ENCODE measurements around the gene MRTFA.
"Not testable (repeated sequence)": the region's sequence is repeated elsewhere in the genome, so short reads cannot be mapped to it uniquely, and the experiment has no call there.

MRTFA gene

GRCh38 chr22:40519284-40519947 is 117.1 kb downstream of the MRTFA start:
- DNase-seq: no peak

DNA sequence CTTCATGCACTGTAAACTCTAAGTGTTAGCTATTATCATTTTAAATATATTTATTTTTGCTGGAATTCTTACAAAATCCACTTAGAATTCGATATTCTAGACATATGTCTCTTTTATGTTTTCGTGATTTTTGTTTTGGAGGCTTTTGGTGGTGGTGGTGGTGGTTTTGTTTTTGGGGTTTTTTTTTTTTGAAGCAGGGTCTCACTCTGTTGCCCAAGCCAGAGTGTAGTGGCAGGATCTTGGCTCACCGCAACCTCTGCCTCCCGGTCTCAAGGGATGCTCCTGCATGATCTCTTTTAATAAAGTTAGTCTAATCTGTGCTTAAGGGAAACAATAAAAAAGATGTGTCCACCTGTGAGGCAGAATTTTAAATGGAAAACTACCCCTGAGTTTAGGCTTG is 117.7 kb downstream of the MRTFA start:
- no peak for DNase-seq

- DNase-seq: no peak
Measured at GRCh38 chr22:40517631-40518030, 118.9 kb downstream of the MRTFA start.

GRCh38 chr22:40516416-40516815 is 120.1 kb downstream of the MRTFA start:
- DNase-seq: no peak

- DNase-seq: peak; percentile 99
Measured at GRCh38 chr22:40512426-40513136, 123.9 kb downstream of the MRTFA start.

- DNase-seq: no peak
Measured at GRCh38 chr22:40511604-40512003, 124.9 kb downstream of the MRTFA start.

DNA sequence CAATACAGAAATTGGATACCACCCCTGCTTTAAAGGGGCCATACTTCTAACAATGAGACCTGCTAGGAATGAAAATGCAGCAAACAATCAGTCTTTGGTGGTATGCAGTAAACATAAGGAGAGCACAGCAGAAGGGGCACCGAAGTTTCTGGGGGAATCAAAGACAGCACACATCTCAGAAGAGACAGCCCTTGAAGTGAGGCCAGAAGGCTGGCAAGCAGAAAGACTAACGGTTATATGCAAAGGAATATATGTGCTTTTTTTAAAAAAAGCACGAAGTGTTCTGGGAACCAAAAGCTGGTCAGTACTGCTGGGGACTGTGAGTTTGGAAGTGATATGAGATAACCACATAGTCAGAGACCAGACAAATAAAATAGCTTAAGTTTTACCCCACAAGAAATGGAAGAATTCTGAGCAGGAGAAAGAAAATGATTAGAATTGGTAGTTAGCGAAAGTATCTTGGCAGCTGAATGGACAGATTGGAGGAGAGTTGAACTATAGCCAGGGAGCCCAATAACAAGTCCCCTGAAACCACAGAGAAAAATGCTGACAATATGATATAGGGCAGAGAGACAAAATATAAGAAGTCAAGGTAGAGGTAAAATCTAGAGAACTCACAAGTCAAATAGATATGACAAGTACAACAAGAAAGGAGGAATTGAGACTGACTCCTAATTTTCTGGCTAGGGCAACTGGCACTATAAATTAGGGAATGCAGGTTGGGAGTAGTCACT is 125.7 kb downstream of the MRTFA start:
- DNase-seq: no peak

GRCh38 chr22:40509401-40510134 is 127.0 kb downstream of the MRTFA start:
- peak; percentile 90 for DNase-seq

GRCh38 chr22:40508046-40508445 is 128.5 kb downstream of the MRTFA start:
- DNase-seq: not testable (repeated sequence)

- DNase-seq: no peak
Measured at GRCh38 chr22:40507491-40507890, 129.0 kb downstream of the MRTFA start.

DNA sequence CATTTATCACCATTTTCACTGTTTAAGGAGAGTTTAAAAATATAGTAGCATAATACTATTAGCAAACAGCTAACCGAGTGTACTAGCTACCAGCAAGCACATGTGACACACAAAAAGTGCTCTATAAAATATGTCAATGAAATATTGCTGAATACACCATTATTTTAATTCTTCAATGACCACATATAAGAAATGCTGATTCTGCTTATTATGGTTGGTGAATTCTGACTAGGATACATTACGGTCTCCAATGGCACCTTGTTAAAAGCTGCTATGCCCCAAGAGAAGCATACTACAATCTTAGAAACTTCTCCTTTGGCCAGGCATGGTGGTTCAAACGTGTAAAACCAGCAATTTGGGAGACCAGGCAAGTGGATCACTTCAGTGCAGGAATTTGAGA is 129.8 kb downstream of the MRTFA start:
- DNase-seq: no peak

DNA sequence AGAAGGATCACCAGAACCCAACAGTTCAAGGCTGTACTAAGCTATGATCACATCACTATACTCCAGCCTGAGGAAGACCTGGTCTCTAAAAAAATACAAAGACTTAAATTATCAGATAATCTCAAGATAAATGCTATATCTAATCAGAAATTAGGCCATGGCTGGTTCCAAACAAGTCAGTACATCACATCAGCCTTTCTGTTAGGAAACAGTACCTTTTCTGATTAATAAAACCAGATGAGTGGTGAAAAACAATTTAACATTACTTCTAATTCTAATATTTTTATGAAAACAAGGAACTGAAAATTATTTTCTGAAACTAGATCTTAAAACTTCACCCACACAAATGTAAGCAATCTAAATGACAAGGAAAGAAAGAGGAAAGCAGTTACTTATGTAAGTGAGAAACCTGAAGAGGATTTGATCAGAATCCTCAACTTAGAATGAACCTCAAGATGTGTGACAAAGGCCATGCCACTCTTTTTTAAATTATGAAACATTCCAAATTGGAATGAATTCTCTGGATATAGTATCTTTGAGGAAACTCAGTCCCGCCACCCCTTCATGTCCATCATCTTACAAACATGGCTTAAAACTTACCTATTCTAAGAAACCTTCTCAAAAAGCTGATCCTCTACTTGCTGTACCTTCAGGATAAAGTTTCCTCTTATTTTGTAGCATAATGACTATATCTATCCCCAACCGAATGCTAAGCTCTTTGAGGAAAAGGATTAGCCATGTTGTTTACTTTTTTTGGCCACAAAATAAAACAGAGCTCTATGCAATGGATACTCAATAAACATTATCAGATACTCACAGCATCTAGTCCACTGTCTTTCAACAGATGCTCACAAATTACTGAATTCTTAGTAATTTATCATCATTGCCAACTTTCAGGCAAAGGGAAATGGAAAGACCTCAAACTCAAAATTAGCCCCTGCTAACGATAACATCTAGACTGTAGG is 132.0 kb downstream of the MRTFA start:
- DNase-seq: no peak

GRCh38 chr22:40502919-40503318 is 133.6 kb downstream of the MRTFA start:
- no peak for DNase-seq

DNA sequence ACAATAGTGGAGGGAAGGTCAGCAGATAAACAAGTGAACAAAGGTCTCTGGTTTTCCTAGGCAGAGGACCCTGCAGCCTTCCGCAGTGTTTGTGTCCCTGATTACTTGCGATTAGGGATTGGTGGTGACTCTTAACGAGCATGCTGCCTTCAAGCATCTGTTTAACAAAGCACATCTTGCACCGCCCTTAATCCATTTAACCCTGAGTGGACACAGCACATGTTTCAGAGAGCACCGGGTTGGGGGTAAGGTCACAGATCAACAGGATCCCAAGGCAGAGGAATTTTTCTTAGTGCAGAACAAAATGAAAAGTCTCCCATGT is 136.1 kb downstream of the MRTFA start:
- DNase-seq: not testable (repeated sequence)

- DNase-seq: peak; percentile 98
Measured at GRCh38 chr22:40499209-40499623, 137.3 kb downstream of the MRTFA start.

GRCh38 chr22:40498420-40499208 is 137.9 kb downstream of the MRTFA start:
- DNase-seq: peak; percentile 97

- no peak for DNase-seq
Measured at GRCh38 chr22:40493441-40493840, 143.1 kb downstream of the MRTFA start.

- no peak for DNase-seq
Measured at GRCh38 chr22:40491990-40492631, 144.4 kb downstream of the MRTFA start.

- peak; percentile 27 for DNase-seq
Measured at GRCh38 chr22:40487663-40488249, 148.8 kb downstream of the MRTFA start.
